ENCODE results near the gene LRRK2. TPM values are rescaled to one million over a fixed set of nuclear protein-coding genes. Genes with fewer than 3 reads are reported as not detected.
A peak's percentile ranks its signal among the peaks of the same experiment; 100 is the strongest.

The LRRK2 gene
- total and polyA plus RNA-seq, 8 donors = 3.8 to 515 (median 6.5) TPM

- TF ChIP-seq CTCF (IDR thresholded peaks at IDR 0.05) = no peak
- DNase-seq (no peak), ATAC-seq (no peak)
- Histone ChIP-seq H3K27ac (no peak overlapping the region), H3K27me3 (no peaks in the 10 kb centered on the region), H3K4me3 (no peak overlapping the region), H3K4me1 (peaks cover 0 to 6% of the 10 kb centered on the region in 2 donors), H3K36me3 (no peaks in the 10 kb centered on the region), H3K9me3 (peaks cover 0 to 9% of the 10 kb centered on the region in 2 donors)
- intact Hi-C loops (cut with DNase I) = no loop called here
Observed at GRCh38 chr12:40183715-40184114, 41.1 kb upstream of the LRRK2 start.

- peak overlapping the region in 1 of 2 donors; percentile 63 for H3K27ac ChIP-seq
- peaks cover 0 to 6% of the 10 kb centered on the region in 2 donors for H3K4me1 ChIP-seq
- peaks cover 0 to 18% of the 10 kb centered on the region in 2 donors for H3K9me3 ChIP-seq
- DNase-seq = peak in 1 of 4 donors; percentile 10
- intact Hi-C loops (cut with DNase I) = no loop called here
- H3K36me3 ChIP-seq = no peaks in the 10 kb centered on the region
- no peak overlapping the region for H3K4me3 ChIP-seq
- ATAC-seq = peak; percentile 83
- no peaks in the 10 kb centered on the region for H3K27me3 ChIP-seq
- no peak for TF ChIP-seq CTCF (IDR thresholded peaks at IDR 0.05)
Observed at GRCh38 chr12:40184493-40185302, 40.1 kb upstream of the LRRK2 start.

GRCh38 chr12:40185303-40185693 is 39.5 kb upstream of the LRRK2 start:
- peak; percentile 74 for ATAC-seq
- Histone ChIP-seq H3K36me3 (no peaks in the 10 kb centered on the region), H3K4me3 (no peak overlapping the region), H3K9me3 (peaks cover 0 to 24% of the 10 kb centered on the region in 2 donors), H3K27me3 (no peaks in the 10 kb centered on the region), H3K27ac (peak overlapping the region; percentile 19 to 63), H3K4me1 (peaks cover 0 to 6% of the 10 kb centered on the region in 2 donors)
- no peak for TF ChIP-seq CTCF (IDR thresholded peaks at IDR 0.05)
- intact Hi-C loops (cut with DNase I) = no loop called here
- no peak for DNase-seq

- Histone ChIP-seq H3K4me3 (no peak overlapping the region), H3K36me3 (no peaks in the 10 kb centered on the region), H3K9me3 (peaks cover 0 to 23% of the 10 kb centered on the region in 2 donors), H3K4me1 (peaks cover 0 to 17% of the 10 kb centered on the region in 2 donors), H3K27ac (no peak overlapping the region), H3K27me3 (no peaks in the 10 kb centered on the region)
- ATAC-seq (no peak), DNase-seq (no peak)
- TF ChIP-seq CTCF (IDR thresholded peaks at IDR 0.05) = no peak
- intact Hi-C loops (cut with DNase I) = no loop called here
Observed at GRCh38 chr12:40188558-40189320, 36.1 kb upstream of the LRRK2 start.

- no peaks in the 10 kb centered on the region for H3K27me3 ChIP-seq
- no peaks in the 10 kb centered on the region for H3K36me3 ChIP-seq
- ATAC-seq (peak; percentile 21), DNase-seq (no peak)
- no peak overlapping the region for H3K4me3 ChIP-seq
- TF ChIP-seq CTCF (IDR thresholded peaks at IDR 0.05) = no peak
- peak overlapping the region in 1 of 2 donors; percentile 16 for H3K27ac ChIP-seq
- intact Hi-C loops (cut with DNase I) = no loop called here
- peaks cover 0 to 23% of the 10 kb centered on the region in 2 donors for H3K9me3 ChIP-seq
- peaks cover 0 to 40% of the 10 kb centered on the region in 2 donors for H3K4me1 ChIP-seq
Observed at GRCh38 chr12:40192704-40193255, 32.0 kb upstream of the LRRK2 start.

Measured in left lung (tissue), 10 donors.